A549 (cell line): ENCODE data around the gene PTPRG.

ENCODE experiments used
- TF ChIP-seq, protein P1 (sequence below): fragments of >200 bp; sonication (Bioruptor Twin); formaldehyde crosslinking; IDR thresholded peaks from 3 replicates; pipeline ENCODE4 v1.5.1; 2016
- TF ChIP-seq, protein P2 (sequence below): fragments of 250-450 bp; sonication (Bioruptor Pico); IDR thresholded peaks from 2 replicates; pipeline ENCODE4 v1.5.0; 2020; ENCODE audit warnings: low read depth, mild to moderate bottlenecking, moderate library complexity

DNA sequence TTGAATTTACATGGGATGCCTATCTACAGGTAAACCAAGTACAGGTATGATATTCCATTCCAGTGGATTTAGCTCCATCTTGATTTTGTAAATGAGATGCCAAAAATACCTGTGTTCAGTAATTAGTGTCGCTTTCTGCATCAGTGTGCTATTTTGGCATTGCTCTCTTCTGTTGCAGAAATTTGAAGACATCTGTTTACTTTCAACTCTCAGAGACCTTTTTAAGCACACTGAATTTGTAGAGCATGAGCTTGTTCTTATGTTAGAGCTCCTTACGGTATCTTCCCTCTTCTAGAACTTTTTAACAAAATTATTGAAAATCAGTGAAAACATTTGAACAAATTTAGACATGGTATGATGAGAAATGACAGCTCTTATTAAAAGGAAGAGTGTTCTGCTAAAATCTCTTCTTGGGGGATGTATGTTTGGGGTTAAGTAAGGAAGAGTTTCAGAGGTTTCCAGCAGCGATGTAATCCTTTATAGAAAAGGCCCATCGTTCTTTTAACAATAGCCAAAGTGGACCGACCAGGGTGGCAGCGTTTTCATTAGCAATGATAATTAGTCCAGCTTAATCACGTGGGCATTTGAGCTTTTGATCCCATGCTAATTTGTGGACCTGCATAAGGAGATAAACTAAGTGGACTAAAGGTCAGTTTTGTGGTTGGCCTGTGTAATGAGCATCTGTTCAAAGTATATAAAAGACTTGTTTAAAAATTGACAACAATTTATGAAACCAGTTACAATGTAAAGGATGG, 385.4 kb downstream of the PTPRG start:
- TF ChIP-seq, protein P1, sequence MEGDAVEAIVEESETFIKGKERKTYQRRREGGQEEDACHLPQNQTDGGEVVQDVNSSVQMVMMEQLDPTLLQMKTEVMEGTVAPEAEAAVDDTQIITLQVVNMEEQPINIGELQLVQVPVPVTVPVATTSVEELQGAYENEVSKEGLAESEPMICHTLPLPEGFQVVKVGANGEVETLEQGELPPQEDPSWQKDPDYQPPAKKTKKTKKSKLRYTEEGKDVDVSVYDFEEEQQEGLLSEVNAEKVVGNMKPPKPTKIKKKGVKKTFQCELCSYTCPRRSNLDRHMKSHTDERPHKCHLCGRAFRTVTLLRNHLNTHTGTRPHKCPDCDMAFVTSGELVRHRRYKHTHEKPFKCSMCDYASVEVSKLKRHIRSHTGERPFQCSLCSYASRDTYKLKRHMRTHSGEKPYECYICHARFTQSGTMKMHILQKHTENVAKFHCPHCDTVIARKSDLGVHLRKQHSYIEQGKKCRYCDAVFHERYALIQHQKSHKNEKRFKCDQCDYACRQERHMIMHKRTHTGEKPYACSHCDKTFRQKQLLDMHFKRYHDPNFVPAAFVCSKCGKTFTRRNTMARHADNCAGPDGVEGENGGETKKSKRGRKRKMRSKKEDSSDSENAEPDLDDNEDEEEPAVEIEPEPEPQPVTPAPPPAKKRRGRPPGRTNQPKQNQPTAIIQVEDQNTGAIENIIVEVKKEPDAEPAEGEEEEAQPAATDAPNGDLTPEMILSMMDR: no peak
- TF ChIP-seq, protein P2, sequence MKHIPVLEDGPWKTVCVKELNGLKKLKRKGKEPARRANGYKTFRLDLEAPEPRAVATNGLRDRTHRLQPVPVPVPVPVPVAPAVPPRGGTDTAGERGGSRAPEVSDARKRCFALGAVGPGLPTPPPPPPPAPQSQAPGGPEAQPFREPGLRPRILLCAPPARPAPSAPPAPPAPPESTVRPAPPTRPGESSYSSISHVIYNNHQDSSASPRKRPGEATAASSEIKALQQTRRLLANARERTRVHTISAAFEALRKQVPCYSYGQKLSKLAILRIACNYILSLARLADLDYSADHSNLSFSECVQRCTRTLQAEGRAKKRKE (CRISPR knock-in tag): no peak
